Measurements from ENCODE around the gene ANTXR1.

DNA sequence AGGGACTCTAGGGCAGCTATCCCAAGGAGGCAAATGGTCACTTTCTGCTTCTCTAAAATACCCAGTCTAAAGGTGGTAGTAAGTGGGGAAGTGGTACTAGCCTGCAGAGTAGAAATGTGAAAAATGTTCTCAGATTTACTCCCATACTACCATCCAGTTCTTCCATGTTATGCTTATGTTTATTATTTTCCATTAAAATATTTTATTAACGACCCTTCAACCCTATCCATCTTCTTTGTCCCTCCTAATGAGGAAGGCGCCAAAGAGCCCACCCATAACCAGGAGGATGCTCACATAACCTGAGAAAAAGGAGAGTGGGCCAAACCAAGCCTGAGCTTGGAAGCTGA, 153.5 kb downstream of the ANTXR1 start:
- TF ChIP-seq, protein P1, sequence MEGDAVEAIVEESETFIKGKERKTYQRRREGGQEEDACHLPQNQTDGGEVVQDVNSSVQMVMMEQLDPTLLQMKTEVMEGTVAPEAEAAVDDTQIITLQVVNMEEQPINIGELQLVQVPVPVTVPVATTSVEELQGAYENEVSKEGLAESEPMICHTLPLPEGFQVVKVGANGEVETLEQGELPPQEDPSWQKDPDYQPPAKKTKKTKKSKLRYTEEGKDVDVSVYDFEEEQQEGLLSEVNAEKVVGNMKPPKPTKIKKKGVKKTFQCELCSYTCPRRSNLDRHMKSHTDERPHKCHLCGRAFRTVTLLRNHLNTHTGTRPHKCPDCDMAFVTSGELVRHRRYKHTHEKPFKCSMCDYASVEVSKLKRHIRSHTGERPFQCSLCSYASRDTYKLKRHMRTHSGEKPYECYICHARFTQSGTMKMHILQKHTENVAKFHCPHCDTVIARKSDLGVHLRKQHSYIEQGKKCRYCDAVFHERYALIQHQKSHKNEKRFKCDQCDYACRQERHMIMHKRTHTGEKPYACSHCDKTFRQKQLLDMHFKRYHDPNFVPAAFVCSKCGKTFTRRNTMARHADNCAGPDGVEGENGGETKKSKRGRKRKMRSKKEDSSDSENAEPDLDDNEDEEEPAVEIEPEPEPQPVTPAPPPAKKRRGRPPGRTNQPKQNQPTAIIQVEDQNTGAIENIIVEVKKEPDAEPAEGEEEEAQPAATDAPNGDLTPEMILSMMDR (IDR thresholded peaks at IDR 0.05 in 8 of 11, conservative IDR thresholded peaks at IDR 0.05 in 3 of 11) = no peak
- no peak for TF ChIP-seq POLR2AphosphoS5 (IDR thresholded peaks at IDR 0.05)
- no peak for TF ChIP-seq POLR2A (IDR thresholded peaks at IDR 0.05)

Data from spleen (tissue), 7 donors.